Kasumi-1 (cell line): Measurements from ENCODE around the gene SYNCRIP.
"Not testable (repeated sequence)": the region's sequence is repeated elsewhere in the genome, so short reads cannot be mapped to it uniquely, and the experiment has no call there.

ENCODE experiments used
- DNase-seq, 2 experiments: peaks; one replicate each; lab custom pipeline; 2025; lab: John Stamatoyannopoulos, UW

The SYNCRIP gene

GRCh38 chr6:85594197-85594930 is 48.3 kb downstream of the SYNCRIP start:
- peak; percentile 28 to 64 for DNase-seq

- peak; percentile 90 to 91 for DNase-seq
Measured at GRCh38 chr6:85593438-85594196, 49.1 kb downstream of the SYNCRIP start, which contains the start of gene SNX14. TSS of gene SNX14 (minus strand) at chr6:85593858. CDS start at chr6:85593718, 140 bp downstream.

DNA sequence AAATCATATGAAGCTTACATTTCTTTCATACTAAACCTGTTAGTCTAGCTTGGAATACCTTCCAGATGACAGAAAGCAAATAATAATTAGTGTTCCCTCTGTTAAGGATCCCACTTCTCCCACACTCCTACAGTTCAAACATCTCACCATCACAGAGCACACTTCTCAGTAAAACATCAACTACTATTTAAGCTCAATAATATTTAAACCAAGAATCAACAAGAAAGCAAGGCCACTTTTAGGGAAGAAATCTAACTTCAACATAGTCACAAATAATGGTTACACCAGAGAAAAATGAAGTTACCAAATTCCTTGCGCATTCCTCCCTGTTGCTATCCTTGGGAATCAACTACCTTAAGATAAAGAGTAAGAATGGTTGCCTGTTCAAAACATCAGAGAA is 50.7 kb downstream of the SYNCRIP start:
- DNase-seq = no peak

DNA sequence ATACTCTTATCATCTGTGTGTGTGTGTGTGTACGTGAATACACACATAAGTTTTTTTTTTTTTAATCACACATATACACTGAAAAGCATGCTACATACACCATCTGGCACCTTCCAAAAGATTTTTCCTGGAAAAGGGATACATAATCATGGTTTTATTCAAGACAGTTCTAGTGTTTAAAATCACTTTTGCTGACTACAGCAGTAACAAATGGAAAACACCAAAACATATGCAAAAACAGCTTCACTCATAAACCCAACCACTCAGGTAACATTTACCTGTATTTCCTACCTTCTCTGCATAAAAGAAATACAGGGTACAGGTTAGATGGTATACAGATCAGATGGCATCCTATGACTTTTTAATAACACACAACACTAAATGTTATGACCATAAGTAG is 51.5 kb downstream of the SYNCRIP start:
- DNase-seq = no peak

DNA sequence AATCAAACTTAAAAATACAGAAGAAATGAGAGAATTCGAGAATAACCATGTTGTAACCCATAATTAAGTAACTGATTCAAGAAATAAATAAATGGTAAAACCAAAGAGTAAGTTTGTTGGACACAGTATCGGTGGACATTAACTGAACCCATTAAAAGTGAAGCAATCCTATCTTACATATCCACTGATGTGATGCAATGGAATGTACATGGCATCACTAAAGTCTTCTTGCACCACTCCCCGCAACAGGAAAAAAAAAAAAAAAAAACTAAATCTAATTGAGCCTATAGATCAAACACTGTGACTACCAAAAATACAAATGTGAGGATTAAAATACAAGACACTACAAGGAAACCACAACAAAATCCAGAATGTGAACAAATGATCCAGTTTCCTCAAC is 56.9 kb downstream of the SYNCRIP start:
- DNase-seq = no peak

GRCh38 chr6:85582832-85583231 is 59.9 kb downstream of the SYNCRIP start:
- not testable (repeated sequence) for DNase-seq

GRCh38 chr6:85581572-85581971 is 61.1 kb downstream of the SYNCRIP start:
- no peak for DNase-seq

GRCh38 chr6:85580878-85581267 is 61.8 kb downstream of the SYNCRIP start:
- no peak for DNase-seq

- no peak for DNase-seq
Measured at GRCh38 chr6:85580118-85580877, 62.4 kb downstream of the SYNCRIP start.

- DNase-seq = no peak
Measured at GRCh38 chr6:85579581-85579980, 63.1 kb downstream of the SYNCRIP start.

GRCh38 chr6:85576476-85576875 is 66.2 kb downstream of the SYNCRIP start:
- peak; percentile 7 to 26 for DNase-seq

GRCh38 chr6:85574932-85575598 is 67.6 kb downstream of the SYNCRIP start:
- DNase-seq = no peak

GRCh38 chr6:85569323-85569722 is 73.4 kb downstream of the SYNCRIP start:
- DNase-seq = no peak

DNA sequence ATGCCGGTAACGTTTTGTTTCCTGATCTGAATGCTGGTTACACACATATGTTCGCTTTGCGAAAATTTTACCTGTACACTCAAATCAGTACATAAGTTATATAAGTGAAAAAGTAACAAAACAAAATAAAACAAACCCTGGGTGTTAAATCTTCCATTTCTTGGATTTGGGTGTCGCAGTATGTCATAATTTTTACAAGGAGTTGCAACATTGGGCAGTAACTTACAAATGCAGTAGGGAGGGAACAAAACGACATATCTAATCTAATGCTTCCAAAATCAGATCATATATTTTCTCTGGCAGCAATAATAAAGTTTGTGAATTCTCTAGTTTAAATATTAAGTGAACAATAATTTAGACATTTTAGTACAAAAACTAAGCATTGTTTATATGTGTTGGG is 74.3 kb downstream of the SYNCRIP start:
- no peak for DNase-seq

DNA sequence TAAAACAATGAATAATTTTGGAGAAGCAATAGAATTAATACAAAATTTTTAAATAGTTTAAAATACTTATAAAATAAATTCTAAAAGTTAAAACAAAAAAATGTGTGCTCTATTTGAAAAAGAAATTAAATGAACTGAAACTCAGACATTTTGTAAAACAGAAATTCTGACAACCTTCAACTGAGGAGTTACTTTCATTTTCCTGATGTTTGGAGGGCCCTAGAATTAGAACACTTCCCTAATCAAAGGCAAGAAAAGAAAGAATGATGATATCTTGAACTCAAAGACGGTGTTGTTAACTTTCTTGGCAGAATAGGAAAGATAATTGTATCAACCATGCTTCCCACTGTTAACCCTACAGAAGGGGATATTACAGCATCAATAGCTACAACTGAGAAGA is 77.0 kb downstream of the SYNCRIP start:
- no peak for DNase-seq

DNA sequence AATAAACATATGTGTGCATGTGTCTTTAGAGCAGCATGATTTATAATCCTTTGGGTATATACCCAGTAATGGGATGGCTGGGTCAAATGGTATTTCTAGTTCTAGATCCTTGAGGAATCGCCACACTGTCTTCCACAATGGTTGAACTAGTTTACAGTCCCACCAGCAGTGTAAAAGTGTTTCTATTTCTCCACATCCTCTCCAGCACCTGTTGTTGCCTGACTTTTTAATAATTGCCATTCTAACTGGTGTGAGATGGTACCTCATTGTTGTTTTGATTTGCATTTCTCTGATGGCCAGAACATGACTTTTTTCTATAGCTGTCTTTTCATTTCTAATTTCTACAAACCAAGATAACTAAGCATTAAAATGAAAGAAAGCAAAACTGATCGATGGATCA is 78.5 kb downstream of the SYNCRIP start:
- not testable (repeated sequence) for DNase-seq
